OCI-LY7 (cell line): ENCODE results near the gene TERB1.

Experiments
- EZH2phosphoT487 ChIP-seq: fragments of 200-600 bp; sonication (generic); IDR thresholded peaks from 2 replicates; pipeline ENCODE4 v1.6.1; 2018; ENCODE audit warnings: low read depth, borderline replicate concordance, mild to moderate bottlenecking, mixed run types, antibody characterized with exemption, low read length, moderate library complexity, mixed read lengths
- TF ChIP-seq, protein P1 (sequence below): fragments of 200-600 bp; sonication (generic); conservative IDR thresholded peaks from 2 replicates; pipeline ENCODE4 v1.5.1; 2014; ENCODE audit warnings: mild to moderate bottlenecking, antibody characterized with exemption, low read length, moderate library complexity, mixed read lengths

DNA sequence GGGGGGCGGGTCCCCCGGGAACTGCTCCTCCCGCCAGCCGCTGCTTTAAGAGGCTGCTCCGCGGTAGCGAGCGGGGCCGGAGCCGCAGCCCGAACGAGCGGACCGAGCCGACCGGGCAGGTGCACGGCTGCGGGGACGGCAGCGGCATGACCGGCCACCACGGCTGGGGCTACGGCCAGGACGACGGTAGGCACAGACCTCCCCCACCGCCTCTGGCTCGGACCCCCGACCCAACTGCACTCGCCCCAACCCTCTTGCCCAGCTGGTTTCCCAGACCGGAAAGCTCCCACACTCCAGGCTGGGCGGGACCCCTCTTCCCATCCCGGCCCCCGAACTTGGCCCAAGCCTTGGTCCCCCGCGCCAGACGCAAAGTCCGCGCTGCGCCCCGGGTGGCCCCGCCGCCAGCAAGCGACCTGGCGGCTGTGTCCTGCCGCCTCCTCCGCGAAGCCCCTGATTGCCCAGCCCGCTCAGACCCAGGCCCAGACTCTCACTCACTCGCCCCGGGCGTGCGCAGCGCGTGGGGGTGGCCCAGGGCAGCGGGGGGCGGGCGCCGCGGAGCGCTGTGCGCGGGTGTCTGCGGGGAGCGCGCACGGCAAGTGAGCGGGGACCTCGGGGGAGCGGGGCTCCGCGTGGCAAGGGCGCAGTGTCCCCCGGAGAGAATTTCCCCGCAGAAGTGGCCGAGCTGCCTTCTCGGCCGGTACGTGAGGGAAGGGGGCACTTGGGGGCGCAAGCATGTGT is 43.1 kb upstream of the TERB1 start, which contains the start of gene CA7:
- TF ChIP-seq, protein P1, sequence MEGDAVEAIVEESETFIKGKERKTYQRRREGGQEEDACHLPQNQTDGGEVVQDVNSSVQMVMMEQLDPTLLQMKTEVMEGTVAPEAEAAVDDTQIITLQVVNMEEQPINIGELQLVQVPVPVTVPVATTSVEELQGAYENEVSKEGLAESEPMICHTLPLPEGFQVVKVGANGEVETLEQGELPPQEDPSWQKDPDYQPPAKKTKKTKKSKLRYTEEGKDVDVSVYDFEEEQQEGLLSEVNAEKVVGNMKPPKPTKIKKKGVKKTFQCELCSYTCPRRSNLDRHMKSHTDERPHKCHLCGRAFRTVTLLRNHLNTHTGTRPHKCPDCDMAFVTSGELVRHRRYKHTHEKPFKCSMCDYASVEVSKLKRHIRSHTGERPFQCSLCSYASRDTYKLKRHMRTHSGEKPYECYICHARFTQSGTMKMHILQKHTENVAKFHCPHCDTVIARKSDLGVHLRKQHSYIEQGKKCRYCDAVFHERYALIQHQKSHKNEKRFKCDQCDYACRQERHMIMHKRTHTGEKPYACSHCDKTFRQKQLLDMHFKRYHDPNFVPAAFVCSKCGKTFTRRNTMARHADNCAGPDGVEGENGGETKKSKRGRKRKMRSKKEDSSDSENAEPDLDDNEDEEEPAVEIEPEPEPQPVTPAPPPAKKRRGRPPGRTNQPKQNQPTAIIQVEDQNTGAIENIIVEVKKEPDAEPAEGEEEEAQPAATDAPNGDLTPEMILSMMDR, result no peak
- no peak for TF ChIP-seq EZH2phosphoT487
